ENCODE data around the gene PPP2CA.

PPP2CA gene

DNA sequence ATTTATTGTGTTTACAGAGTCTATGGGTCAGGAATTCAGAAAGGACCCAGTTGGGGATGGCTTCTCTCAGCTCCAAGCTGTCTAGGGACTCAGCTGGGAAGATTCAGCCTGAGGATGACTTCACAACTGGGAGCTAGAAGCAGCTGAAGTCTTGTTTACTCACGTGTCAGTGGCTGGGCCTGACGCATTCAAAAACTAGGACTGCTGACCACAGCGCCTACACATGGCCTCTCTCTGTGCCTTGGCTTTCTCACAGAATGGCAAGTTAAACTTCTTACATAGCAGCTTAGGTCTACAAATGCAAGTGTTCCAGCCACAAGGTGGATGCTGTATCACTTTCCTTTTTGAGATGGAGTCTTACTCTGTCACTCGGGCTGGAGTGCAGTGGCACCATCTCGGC, 16.3 kb upstream of the PPP2CA start:
- DNase-seq (ENCODE audit: low read depth) = peak; percentile 41
- TF ChIP-seq, protein P1, sequence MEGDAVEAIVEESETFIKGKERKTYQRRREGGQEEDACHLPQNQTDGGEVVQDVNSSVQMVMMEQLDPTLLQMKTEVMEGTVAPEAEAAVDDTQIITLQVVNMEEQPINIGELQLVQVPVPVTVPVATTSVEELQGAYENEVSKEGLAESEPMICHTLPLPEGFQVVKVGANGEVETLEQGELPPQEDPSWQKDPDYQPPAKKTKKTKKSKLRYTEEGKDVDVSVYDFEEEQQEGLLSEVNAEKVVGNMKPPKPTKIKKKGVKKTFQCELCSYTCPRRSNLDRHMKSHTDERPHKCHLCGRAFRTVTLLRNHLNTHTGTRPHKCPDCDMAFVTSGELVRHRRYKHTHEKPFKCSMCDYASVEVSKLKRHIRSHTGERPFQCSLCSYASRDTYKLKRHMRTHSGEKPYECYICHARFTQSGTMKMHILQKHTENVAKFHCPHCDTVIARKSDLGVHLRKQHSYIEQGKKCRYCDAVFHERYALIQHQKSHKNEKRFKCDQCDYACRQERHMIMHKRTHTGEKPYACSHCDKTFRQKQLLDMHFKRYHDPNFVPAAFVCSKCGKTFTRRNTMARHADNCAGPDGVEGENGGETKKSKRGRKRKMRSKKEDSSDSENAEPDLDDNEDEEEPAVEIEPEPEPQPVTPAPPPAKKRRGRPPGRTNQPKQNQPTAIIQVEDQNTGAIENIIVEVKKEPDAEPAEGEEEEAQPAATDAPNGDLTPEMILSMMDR (IDR thresholded peaks at IDR 0.05; ENCODE audit: insufficient read depth, low read depth, low read length, missing control alignments) = no peak
- H3K4me3 ChIP-seq (ENCODE audit: low read depth, low read length) = no peak overlapping the region

DNA sequence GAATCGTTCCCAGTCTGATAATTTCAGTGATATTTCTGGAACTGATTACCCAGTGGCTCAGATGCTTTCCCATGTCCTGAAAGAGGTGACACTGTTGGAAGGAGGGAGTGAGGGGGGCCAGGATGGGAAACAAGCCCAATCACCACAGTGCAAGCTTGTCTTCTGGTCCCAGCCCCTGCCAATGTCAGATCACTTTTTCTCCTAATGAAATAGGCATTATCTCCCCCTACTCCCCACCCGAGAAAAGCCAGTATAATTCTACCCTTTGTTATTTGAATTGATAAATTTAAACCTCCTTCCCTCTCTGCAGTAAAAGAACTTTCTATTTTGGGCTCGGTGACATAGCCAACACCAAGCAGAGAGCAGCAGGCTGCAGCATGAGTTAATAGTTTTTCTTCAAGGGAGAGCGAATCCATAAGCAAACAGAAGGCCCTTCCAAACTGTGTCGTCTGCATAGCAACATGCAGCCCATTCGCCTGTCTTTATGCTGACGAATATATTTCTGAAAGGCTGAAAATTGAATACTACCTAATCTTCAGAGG, 14.6 kb upstream of the PPP2CA start:
- DNase-seq (ENCODE audit: low read depth) = no peak
- no peak overlapping the region for H3K4me3 ChIP-seq (ENCODE audit: low read depth, low read length)
- TF ChIP-seq, protein P1 (IDR thresholded peaks at IDR 0.05; ENCODE audit: insufficient read depth, low read depth, low read length, missing control alignments) = no peak

DNA sequence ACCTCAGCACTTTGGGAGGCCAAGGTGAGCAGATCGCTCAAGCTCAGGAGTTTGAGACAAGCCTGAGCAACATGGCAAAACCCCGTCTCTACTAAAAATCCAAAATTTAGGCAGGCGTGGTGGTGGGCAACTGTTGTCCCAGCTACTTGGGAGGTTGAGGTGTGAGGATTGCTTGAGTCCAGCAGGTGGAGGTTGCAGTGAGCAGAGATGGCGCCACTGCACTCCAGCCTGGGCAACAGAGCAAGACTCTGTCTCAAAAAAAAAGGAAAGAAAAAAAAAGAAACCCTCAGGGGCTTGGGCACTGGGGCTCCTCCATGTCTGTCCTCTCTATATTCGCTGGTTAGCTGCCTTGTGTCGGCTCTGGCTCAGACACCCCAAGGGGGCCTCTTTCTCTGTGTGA, 10.9 kb upstream of the PPP2CA start:
- no peak overlapping the region for H3K4me3 ChIP-seq (ENCODE audit: low read depth, low read length)
- TF ChIP-seq, protein P1 (IDR thresholded peaks at IDR 0.05; ENCODE audit: insufficient read depth, low read depth, low read length, missing control alignments) = no peak
- DNase-seq (ENCODE audit: low read depth) = no peak

DNA sequence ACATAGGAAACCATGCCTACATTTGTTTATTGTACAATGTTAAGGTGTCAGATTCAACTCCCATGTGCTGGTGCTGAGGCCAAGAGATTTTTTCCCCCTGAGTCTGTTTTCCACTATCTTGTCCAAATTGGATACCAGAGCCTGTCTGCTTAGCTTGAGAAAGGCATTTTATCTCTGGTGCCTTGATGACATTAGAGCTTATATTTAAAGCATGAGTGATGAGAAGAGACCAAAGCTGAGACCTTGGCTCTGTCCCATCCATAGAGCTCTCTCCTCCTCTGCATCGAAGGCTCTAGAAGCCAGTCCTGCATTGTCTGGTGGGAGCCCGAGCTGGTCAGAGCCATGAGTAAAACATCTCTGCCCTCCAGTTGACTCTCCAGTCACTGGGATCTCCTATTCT, 10.4 kb upstream of the PPP2CA start:
- no peak overlapping the region for H3K4me3 ChIP-seq (ENCODE audit: low read depth, low read length)
- TF ChIP-seq, protein P1 (IDR thresholded peaks at IDR 0.05; ENCODE audit: insufficient read depth, low read depth, low read length, missing control alignments) = no peak
- DNase-seq (ENCODE audit: low read depth) = no peak

DNA sequence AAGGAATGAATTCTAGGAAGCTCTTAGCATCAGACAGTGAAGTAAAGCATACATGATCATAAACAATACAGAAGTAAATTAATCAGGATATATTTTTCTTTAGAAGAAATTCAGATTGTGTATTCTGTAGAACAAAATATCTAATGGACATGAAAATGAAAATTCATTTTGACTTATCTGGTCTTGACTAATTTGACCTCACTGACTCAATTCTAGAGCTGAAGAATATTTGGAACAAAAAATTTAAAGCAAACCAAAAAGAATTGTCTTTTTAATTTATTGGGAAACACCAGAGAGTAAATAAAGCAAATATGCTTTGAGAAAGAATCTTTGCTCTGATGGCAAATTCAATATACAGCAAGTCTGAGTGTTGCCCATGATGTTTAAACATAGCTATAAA, 2.8 kb upstream of the PPP2CA start:
- TF ChIP-seq, protein P1 (IDR thresholded peaks at IDR 0.05; ENCODE audit: insufficient read depth, low read depth, low read length, missing control alignments) = no peak
- no peak overlapping the region for H3K4me3 ChIP-seq (ENCODE audit: low read depth, low read length)
- DNase-seq (ENCODE audit: low read depth) = no peak

DNA sequence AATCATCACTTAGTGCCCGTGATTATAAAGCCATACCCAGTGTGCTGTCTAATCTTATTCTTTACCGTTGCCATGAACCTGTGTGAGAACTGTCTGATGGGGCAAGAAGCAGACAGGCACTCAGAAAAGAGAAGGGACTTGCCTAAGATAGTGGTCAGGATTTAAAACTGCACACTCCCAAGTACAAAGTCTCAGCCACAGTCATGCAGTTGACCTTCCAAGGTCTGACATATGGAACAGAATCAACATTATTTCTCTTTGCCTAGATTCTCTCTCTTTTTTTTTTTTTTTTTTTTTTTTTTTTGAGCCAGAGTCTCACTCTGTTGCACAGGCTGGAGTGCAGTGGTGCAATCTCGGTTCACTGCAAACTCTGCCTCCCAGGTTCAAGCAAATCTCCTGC, 1.9 kb upstream of the PPP2CA start:
- no peak overlapping the region for H3K4me3 ChIP-seq (ENCODE audit: low read depth, low read length)

DNA sequence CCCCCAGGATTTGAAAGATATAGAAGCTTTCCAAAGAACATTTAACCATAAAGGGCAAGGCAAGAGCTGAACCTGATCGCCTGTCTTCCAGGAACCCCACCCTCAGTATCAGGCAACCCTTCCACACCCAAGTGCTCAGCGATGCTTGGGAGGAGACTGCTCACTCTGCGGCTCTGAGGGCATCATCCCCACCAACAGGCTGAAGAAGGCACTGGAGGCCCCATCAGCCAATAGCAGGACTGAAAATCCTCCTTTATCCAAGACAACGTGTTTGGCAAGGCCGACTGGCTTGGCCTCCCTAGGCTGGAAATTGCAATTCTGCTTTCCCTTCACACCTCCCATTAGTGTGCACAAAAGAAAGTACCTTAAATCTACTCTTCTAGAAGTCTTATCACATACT, 1.4 kb upstream of the PPP2CA start:
- TF ChIP-seq, protein P1 (IDR thresholded peaks at IDR 0.05; ENCODE audit: insufficient read depth, low read depth, low read length, missing control alignments) = no peak
- peak overlapping the region; percentile 100 for H3K4me3 ChIP-seq (ENCODE audit: low read depth, low read length)
- peak; percentile 21 for DNase-seq (ENCODE audit: low read depth)

More for the DNA sequence above, 1.9 kb upstream of the PPP2CA start:
- no peak for DNase-seq (ENCODE audit: low read depth)
- TF ChIP-seq, protein P1 (IDR thresholded peaks at IDR 0.05; ENCODE audit: insufficient read depth, low read depth, low read length, missing control alignments) = no peak

All from GM12865 (cell line).